Ishikawa (cell line): ENCODE results near the gene KRTAP19-3.
A peak's percentile ranks its signal among the peaks of the same experiment; 100 is the strongest.
"Not testable (repeated sequence)": the region's sequence is repeated elsewhere in the genome, so short reads cannot be mapped to it uniquely, and the experiment has no call there.

ENCODE experiments used
- CEBPB ChIP-seq: IDR thresholded peaks from 2 replicates; pipeline ENCODE4 v1.6.1; 2012
- CREB1 ChIP-seq: IDR thresholded peaks from 2 replicates; pipeline ENCODE4 v1.6.1; 2012; ENCODE audit warnings: low read depth
- EGR1 ChIP-seq: IDR thresholded peaks from 2 replicates; pipeline ENCODE4 v1.6.1; 2012
- EP300 ChIP-seq: IDR thresholded peaks from 2 replicates; pipeline ENCODE4 v1.6.1; 2012; ENCODE audit warnings: borderline replicate concordance
- FOXM1 ChIP-seq: IDR thresholded peaks from 2 replicates; pipeline ENCODE4 v1.6.1; 2012; ENCODE audit warnings: low read depth, borderline replicate concordance
- MAX ChIP-seq: IDR thresholded peaks from 2 replicates; pipeline ENCODE4 v1.6.1; 2012
- NFIC ChIP-seq: IDR thresholded peaks from 2 replicates; pipeline ENCODE4 v1.6.1; 2012
- RAD21 ChIP-seq: IDR thresholded peaks from 2 replicates; pipeline ENCODE4 v1.6.1; 2012; ENCODE audit warnings: low read depth
- REST ChIP-seq: IDR thresholded peaks from 2 replicates; pipeline ENCODE4 v1.6.1; 2012; ENCODE audit warnings: low read depth, mild to moderate bottlenecking
- TAF1 ChIP-seq: IDR thresholded peaks from 2 replicates; pipeline ENCODE4 v1.6.1; 2012; ENCODE audit warnings: low read depth, mild to moderate bottlenecking
- TEAD4 ChIP-seq: IDR thresholded peaks from 2 replicates; pipeline ENCODE4 v1.6.1; 2012
- USF1 ChIP-seq: IDR thresholded peaks from 2 replicates; pipeline ENCODE4 v1.6.1; 2012
- YY1 ChIP-seq: IDR thresholded peaks from 2 replicates; pipeline ENCODE4 v1.6.1; 2012; ENCODE audit warnings: low read depth

- not testable (repeated sequence) for TF ChIP-seq TAF1, MAX, TEAD4, USF1, NFIC, REST, CREB1, EGR1, EP300, FOXM1, CEBPB, YY1
- TF ChIP-seq RAD21 = peak; percentile 25
Observed at GRCh38 chr21:30505621-30506205, 13.9 kb upstream of the KRTAP19-3 start.
